Loucy (cell line): Measurements from ENCODE around the gene TMBIM6.

Experiments
- H2AFZ ChIP-seq: fragments of 200-600 bp; sonication (generic); 2 replicates; pipeline ENCODE4 v1.6.0; 2016; ENCODE audit warnings: antibody characterized with exemption, mild to moderate bottlenecking, low read length, moderate library complexity
- H3F3A ChIP-seq: fragments of 200-600 bp; 2 replicates; pipeline ENCODE4 v1.6.0; 2016; ENCODE audit warnings: antibody characterized with exemption, low read depth, mild to moderate bottlenecking
- H3K27me3 ChIP-seq: fragments of 200-600 bp; sonication (generic); 2 replicates; pipeline ENCODE4 v1.6.1; 2014; ENCODE audit warnings: low read length, mild to moderate bottlenecking; ENCODE audit not compliant: insufficient read depth, poor library complexity, severe bottlenecking
- H3K36me3 ChIP-seq: fragments of 200-600 bp; sonication (generic); 2 replicates; pipeline ENCODE4 v1.6.1; 2016; ENCODE audit warnings: low read length; ENCODE audit not compliant: insufficient read depth
- H3K4me1 ChIP-seq: fragments of 200-600 bp; sonication (generic); 2 replicates; pipeline ENCODE4 v1.5.1; 2014; ENCODE audit warnings: low read length, mild to moderate bottlenecking; ENCODE audit not compliant: insufficient read depth, poor library complexity, severe bottlenecking
- H3K4me2 ChIP-seq: fragments of 200-600 bp; sonication (generic); 2 replicates; pipeline ENCODE4 v1.6.0; 2014; ENCODE audit warnings: antibody characterized with exemption, low read length, low read depth, mild to moderate bottlenecking; ENCODE audit not compliant: poor library complexity, severe bottlenecking
- H3K4me3 ChIP-seq: fragments of 200-600 bp; sonication (generic); 2 replicates; pipeline ENCODE4 v1.5.1; 2014; ENCODE audit warnings: low read length, mild to moderate bottlenecking, mixed read lengths; ENCODE audit not compliant: poor library complexity, severe bottlenecking
- H3K79me2 ChIP-seq: fragments of 200-600 bp; sonication (generic); 2 replicates; pipeline ENCODE4 v1.6.1; 2014; ENCODE audit warnings: low read length; ENCODE audit not compliant: insufficient read depth
- H3K9ac ChIP-seq: fragments of 200-600 bp; sonication (generic); 2 replicates; pipeline ENCODE4 v1.6.0; 2014; ENCODE audit warnings: mild to moderate bottlenecking, low read depth, low read length, moderate library complexity; ENCODE audit not compliant: poor library complexity, severe bottlenecking
- H3K9me2 ChIP-seq: fragments of 200-600 bp; sonication (generic); replicated peaks from 2 replicates; pipeline ENCODE4 v1.6.1; 2016; ENCODE audit warnings: low read depth, low read length, mixed read lengths
- H3K9me3 ChIP-seq: fragments of 200-600 bp; sonication (generic); 2 replicates; pipeline ENCODE4 v1.6.1; 2014; ENCODE audit warnings: mild to moderate bottlenecking, antibody characterized with exemption, low read length, low read depth; ENCODE audit not compliant: insufficient read depth
- H4K20me1 ChIP-seq: fragments of 200-600 bp; sonication (generic); 2 replicates; pipeline ENCODE4 v1.6.0; 2014; ENCODE audit warnings: antibody characterized with exemption, low read length, mild to moderate bottlenecking; ENCODE audit not compliant: insufficient read depth, poor library complexity, severe bottlenecking
- CTCF ChIP-seq: fragments of 200-600 bp; sonication (generic); conservative IDR thresholded peaks from 2 replicates; pipeline ENCODE4 v1.5.1; 2014; ENCODE audit warnings: mild to moderate bottlenecking, antibody characterized with exemption, low read length
- EZH2phosphoT487 ChIP-seq: fragments of 200-600 bp; IDR thresholded peaks from 2 replicates; pipeline ENCODE4 v1.6.1; 2018; ENCODE audit warnings: antibody characterized with exemption, mild to moderate bottlenecking, moderate library complexity, borderline replicate concordance

TMBIM6 gene

GRCh38 chr12:49696723-49697122, 44.6 kb upstream of the TMBIM6 start:
- peaks cover 72% of the 10 kb centered on the region for H3K79me2 ChIP-seq
- H3K27me3 ChIP-seq, result no peaks in the 10 kb centered on the region
- no peak for TF ChIP-seq EZH2phosphoT487
- no peak for TF ChIP-seq CTCF
- H3K9me2 ChIP-seq, result no peaks in the 10 kb centered on the region
- H3K36me3 ChIP-seq, result no peaks in the 10 kb centered on the region
- H3K4me1 ChIP-seq, result peaks cover 47% of the 10 kb centered on the region
- no peaks in the 10 kb centered on the region for H3K9me3 ChIP-seq
- H3K4me2 ChIP-seq, result peak overlapping the region; percentile 4
- H3F3A ChIP-seq, result peaks cover 16% of the 10 kb centered on the region
- H3K9ac ChIP-seq, result no peak overlapping the region
- H2AFZ ChIP-seq, result no peak overlapping the region
- H3K4me3 ChIP-seq, result no peak overlapping the region
- H4K20me1 ChIP-seq, result peaks cover 8% of the 10 kb centered on the region

GRCh38 chr12:49697808-49698207, 43.5 kb upstream of the TMBIM6 start:
- H3K4me2 ChIP-seq, result peak overlapping the region; percentile 86
- peaks cover 76% of the 10 kb centered on the region for H3K79me2 ChIP-seq
- no peaks in the 10 kb centered on the region for H3K9me2 ChIP-seq
- H2AFZ ChIP-seq, result no peak overlapping the region
- no peak overlapping the region for H3K4me3 ChIP-seq
- H3F3A ChIP-seq, result peaks cover 16% of the 10 kb centered on the region
- no peaks in the 10 kb centered on the region for H3K9me3 ChIP-seq
- peaks cover 8% of the 10 kb centered on the region for H4K20me1 ChIP-seq
- H3K27me3 ChIP-seq, result no peaks in the 10 kb centered on the region
- no peak overlapping the region for H3K9ac ChIP-seq
- no peaks in the 10 kb centered on the region for H3K36me3 ChIP-seq
- H3K4me1 ChIP-seq, result peaks cover 56% of the 10 kb centered on the region
- TF ChIP-seq EZH2phosphoT487 (no peak), CTCF (no peak)

GRCh38 chr12:49698619-49699545, 42.5 kb upstream of the TMBIM6 start:
- Histone ChIP-seq H3K4me1 (peaks cover 67% of the 10 kb centered on the region), H3K9me3 (no peaks in the 10 kb centered on the region), H3K4me2 (peak overlapping the region; percentile 86), H2AFZ (no peak overlapping the region), H3K4me3 (peak overlapping the region; percentile 71), H3K36me3 (no peaks in the 10 kb centered on the region), H3F3A (peaks cover 16% of the 10 kb centered on the region), H3K9me2 (no peaks in the 10 kb centered on the region), H3K9ac (peak overlapping the region; percentile 60), H3K27me3 (no peaks in the 10 kb centered on the region), H3K79me2 (peaks cover 83% of the 10 kb centered on the region), H4K20me1 (peaks cover 8% of the 10 kb centered on the region)
- TF ChIP-seq CTCF (no peak), EZH2phosphoT487 (no peak)
